ENCODE results near the gene GDPD4.

GDPD4 gene

GRCh38 chr11:77191823-77192495, 109.5 kb downstream of the GDPD4 start:
- TF ChIP-seq L3MBTL2 (conservative IDR thresholded peaks at IDR 0.05) (peak; percentile 86), NFRKB (IDR thresholded peaks at IDR 0.05) (no peak)
- CTCF ChIA-PET: interaction anchor here (1.0 kb wide), 1 partner anchor 155 kb away, joined by 3 read pairs; no protein-coding TSS in a partner anchor
- peak; percentile 81 for DNase-seq (ENCODE audit: extremely low spot score)
- POLR2A ChIA-PET: no interaction called here

- TF ChIP-seq FOXM1 (IDR thresholded peaks at IDR 0.05; ENCODE audit: borderline replicate concordance) (no peak), TARDBP (IDR thresholded peaks at IDR 0.05) (no peak), SP1 (IDR thresholded peaks at IDR 0.05) (no peak), CTBP1 (IDR thresholded peaks at IDR 0.05; ENCODE audit: borderline replicate concordance) (no peak), SUZ12 (IDR thresholded peaks at IDR 0.05) (no peak), NFRKB (IDR thresholded peaks at IDR 0.05) (no peak), LEF1 (IDR thresholded peaks at IDR 0.05; ENCODE audit: borderline replicate concordance) (no peak), PKNOX1 (IDR thresholded peaks at IDR 0.05) (no peak)
- POLR2A ChIA-PET: no interaction called here
- CTCF ChIA-PET: no interaction called here
- peak; percentile 17 for DNase-seq (ENCODE audit: extremely low spot score)
These were observed 110.1 kb downstream of the GDPD4 start for GRCh38 chr11:77191429-77191822.

- POLR2A ChIA-PET: no interaction called here
These were observed 111.0 kb downstream of the GDPD4 start for GRCh38 chr11:77190331-77191075.

GRCh38 chr11:77189588-77190210, 111.8 kb downstream of the GDPD4 start:
- POLR2A ChIA-PET: interaction anchor here (0.6 kb wide), 1 partner anchor 282 kb away, joined by 3 read pairs; no protein-coding TSS in a partner anchor
- CTCF ChIA-PET: interaction anchor here (3.4 kb wide), 1 partner anchor 62 kb away, joined by 24 read pairs; the partner anchor contains the start of gene MYO7A
- TF ChIP-seq FOXK2 (IDR thresholded peaks at IDR 0.05) (no peak), HDGF (IDR thresholded peaks at IDR 0.05; ENCODE audit: borderline replicate concordance) (no peak), NFRKB (IDR thresholded peaks at IDR 0.05) (no peak), BHLHE40 (IDR thresholded peaks at IDR 0.05; ENCODE audit: borderline replicate concordance) (no peak), L3MBTL2 (conservative IDR thresholded peaks at IDR 0.05) (no peak), TARDBP (IDR thresholded peaks at IDR 0.05) (no peak)
- no peak for DNase-seq (ENCODE audit: extremely low spot score)

More at GRCh38 chr11:77190331-77191075, 111.0 kb downstream of the GDPD4 start:
- no peak for DNase-seq (ENCODE audit: extremely low spot score)
- no peak for TF ChIP-seq SUZ12 (IDR thresholded peaks at IDR 0.05)
- no peak for TF ChIP-seq FOXM1 (IDR thresholded peaks at IDR 0.05; ENCODE audit: borderline replicate concordance)
- TF ChIP-seq NFRKB (IDR thresholded peaks at IDR 0.05): no peak
- no peak for TF ChIP-seq ELF4 (IDR thresholded peaks at IDR 0.05)
- CTCF ChIA-PET: interaction anchor here (3.4 kb wide), 1 partner anchor 63 kb away, joined by 24 read pairs; the partner anchor contains the start of gene MYO7A

GRCh38 chr11:77188633-77189491, 112.6 kb downstream of the GDPD4 start:
- ChIA-PET CTCF (interaction anchor here (1.0 to 3.4 kb wide), 3 partner anchors 15 to 360 kb away, joined by 4 to 24 read pairs (median 5); partner anchors contain the start of gene MYO7A), POLR2A (interaction anchor here (0.6 kb wide), 1 partner anchor 283 kb away, joined by 3 read pairs; no protein-coding TSS in a partner anchor)
- no peak for DNase-seq (ENCODE audit: extremely low spot score)
- TF ChIP-seq FOXA1 (IDR thresholded peaks at IDR 0.05): no peak
- TF ChIP-seq LEF1 (IDR thresholded peaks at IDR 0.05; ENCODE audit: borderline replicate concordance): no peak
- TF ChIP-seq ARNT (IDR thresholded peaks at IDR 0.05): no peak
- no peak for TF ChIP-seq TARDBP (IDR thresholded peaks at IDR 0.05)
- TF ChIP-seq CTBP1 (IDR thresholded peaks at IDR 0.05; ENCODE audit: borderline replicate concordance): no peak
- no peak for TF ChIP-seq ZNF384 (IDR thresholded peaks at IDR 0.05)
- no peak for TF ChIP-seq NFRKB (IDR thresholded peaks at IDR 0.05)
- TF ChIP-seq FOXM1 (IDR thresholded peaks at IDR 0.05; ENCODE audit: borderline replicate concordance): no peak
- TF ChIP-seq ELF4 (IDR thresholded peaks at IDR 0.05): no peak
- no peak for TF ChIP-seq SUZ12 (IDR thresholded peaks at IDR 0.05)
- TF ChIP-seq FOXK2 (IDR thresholded peaks at IDR 0.05): no peak
- TF ChIP-seq SP1 (IDR thresholded peaks at IDR 0.05): no peak

GRCh38 chr11:77187776-77188632, 113.5 kb downstream of the GDPD4 start:
- ChIA-PET CTCF (interaction anchor here (0.5 to 3.4 kb wide), 5 partner anchors 14 to 360 kb away, joined by 3 to 24 read pairs (median 4); partner anchors contain the start of gene MYO7A), POLR2A (no interaction called here)

More at GRCh38 chr11:77187776-77188632, 113.5 kb downstream of the GDPD4 start:
- TF ChIP-seq FOXA1 (IDR thresholded peaks at IDR 0.05) (no peak), SUZ12 (IDR thresholded peaks at IDR 0.05) (no peak), ARNT (IDR thresholded peaks at IDR 0.05) (no peak), FOXK2 (IDR thresholded peaks at IDR 0.05) (no peak), ELF4 (IDR thresholded peaks at IDR 0.05) (no peak), SP1 (IDR thresholded peaks at IDR 0.05) (no peak), HDGF (IDR thresholded peaks at IDR 0.05; ENCODE audit: borderline replicate concordance) (no peak), LEF1 (IDR thresholded peaks at IDR 0.05; ENCODE audit: borderline replicate concordance) (no peak)
- DNase-seq (ENCODE audit: extremely low spot score): peak; percentile 81
